ENCODE results near the gene SLC25A21. TPM values are rescaled to one million over a fixed set of nuclear protein-coding genes. Genes with fewer than 3 reads are reported as not detected.

The SLC25A21 gene
- total RNA-seq, 4 donors from 2014 or later: 0.39 to 3.3 (median 1.2) TPM

- no peak for DNase-seq (ENCODE audit: extremely low spot score)
- no peak overlapping the region for H3K4me3 ChIP-seq
- H3K27ac ChIP-seq (replicated peaks in 1 of 4): no peak overlapping the region
- 46% methylated on average over 1 of the region's 1 CpG for WGBS
- H3K27me3 ChIP-seq: no peaks in the 10 kb centered on the region
- H3K4me1 ChIP-seq: no peaks in the 10 kb centered on the region
- TF ChIP-seq EP300 (IDR thresholded peaks at IDR 0.05) (no peak), POLR2A (IDR thresholded peaks at IDR 0.05; ENCODE audit: low read depth) (no peak), CTCF (IDR thresholded peaks at IDR 0.05) (no peak), POLR2AphosphoS5 (IDR thresholded peaks at IDR 0.05) (no peak)
- intact Hi-C loops (cut with DNase I): no loop called here
- no peaks in the 10 kb centered on the region for H3K36me3 ChIP-seq
- H3K9me3 ChIP-seq: peaks cover 0 to 14% (median 8%) of the 10 kb centered on the region in 4 donors
Observed at GRCh38 chr14:36741858-36742257, 430.5 kb downstream of the SLC25A21 start.

GRCh38 chr14:36738269-36738668, 434.1 kb downstream of the SLC25A21 start:
- intact Hi-C loops (cut with DNase I): no loop called here
- DNase-seq (ENCODE audit: extremely low spot score): peak; percentile 24
- H3K27ac ChIP-seq (replicated peaks in 1 of 4): no peak overlapping the region
- TF ChIP-seq EP300 (IDR thresholded peaks at IDR 0.05) (no peak), POLR2AphosphoS5 (IDR thresholded peaks at IDR 0.05) (no peak), POLR2A (IDR thresholded peaks at IDR 0.05; ENCODE audit: low read depth) (no peak), CTCF (IDR thresholded peaks at IDR 0.05) (no peak)
- no peaks in the 10 kb centered on the region for H3K4me1 ChIP-seq
- H3K27me3 ChIP-seq: no peaks in the 10 kb centered on the region
- H3K4me3 ChIP-seq: no peak overlapping the region
- H3K36me3 ChIP-seq: no peaks in the 10 kb centered on the region
- 53% methylated on average over 7 of the region's 7 CpGs for WGBS
- no peaks in the 10 kb centered on the region for H3K9me3 ChIP-seq

DNA sequence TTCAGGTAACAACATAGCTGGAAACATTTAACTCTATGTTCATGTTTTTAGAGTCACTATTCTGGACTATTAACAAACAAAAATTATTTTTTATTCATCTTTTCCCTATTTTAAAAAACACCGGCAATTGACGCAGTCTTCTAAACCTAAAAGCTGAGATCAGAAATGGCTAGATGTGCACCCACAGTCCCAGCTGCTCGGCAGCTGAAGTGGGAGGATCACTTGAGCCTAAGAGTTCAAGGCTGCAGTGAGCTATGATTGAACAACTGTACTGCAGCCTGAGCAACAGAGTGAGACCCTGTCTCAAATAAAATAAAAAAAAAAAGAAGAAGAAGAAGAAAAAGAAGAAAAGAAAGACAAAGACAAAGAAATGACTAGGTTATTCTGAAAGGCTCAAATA, 446.3 kb downstream of the SLC25A21 start:
- H3K36me3 ChIP-seq: no peaks in the 10 kb centered on the region
- no peak for TF ChIP-seq POLR2AphosphoS5 (IDR thresholded peaks at IDR 0.05)
- TF ChIP-seq CTCF (IDR thresholded peaks at IDR 0.05): no peak
- TF ChIP-seq POLR2A (IDR thresholded peaks at IDR 0.05; ENCODE audit: low read depth): no peak
- no peak for TF ChIP-seq EP300 (IDR thresholded peaks at IDR 0.05)
- no peak overlapping the region for H3K27ac ChIP-seq (replicated peaks in 1 of 4)
- intact Hi-C loops (cut with DNase I): no loop called here
- H3K4me1 ChIP-seq: no peaks in the 10 kb centered on the region
- no peak overlapping the region for H3K4me3 ChIP-seq
- no peaks in the 10 kb centered on the region for H3K27me3 ChIP-seq
- no peaks in the 10 kb centered on the region for H3K9me3 ChIP-seq
- 76% methylated on average over 3 of the region's 3 CpGs for WGBS
- DNase-seq (ENCODE audit: extremely low spot score): peak; percentile 10

DNA sequence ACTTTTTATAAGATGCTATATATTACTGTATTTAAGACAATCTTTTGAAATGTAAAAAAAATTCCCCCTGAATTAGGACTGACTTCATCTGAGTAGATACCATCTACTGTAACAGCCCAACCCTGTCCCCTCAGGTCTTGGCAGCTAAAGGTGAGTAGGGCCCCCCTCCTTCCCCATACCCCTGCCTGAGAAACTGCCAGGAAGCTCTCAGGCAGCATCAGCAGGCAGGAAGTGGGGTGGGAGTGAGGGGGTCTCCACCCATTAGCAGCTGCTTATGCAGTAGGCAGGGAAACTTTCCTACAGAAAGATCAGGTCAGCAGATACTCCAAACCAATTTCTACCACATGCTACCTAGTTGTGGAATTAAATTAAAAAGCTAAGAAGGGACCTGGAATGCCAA, 448.2 kb downstream of the SLC25A21 start:
- Histone ChIP-seq H3K9me3 (no peaks in the 10 kb centered on the region), H3K4me1 (no peaks in the 10 kb centered on the region), H3K36me3 (no peaks in the 10 kb centered on the region), H3K27ac (replicated peaks in 1 of 4) (no peak overlapping the region), H3K4me3 (no peak overlapping the region), H3K27me3 (no peaks in the 10 kb centered on the region)
- DNase-seq (ENCODE audit: extremely low spot score): peak; percentile 77
- no peak for TF ChIP-seq EP300 (IDR thresholded peaks at IDR 0.05)
- TF ChIP-seq POLR2AphosphoS5 (IDR thresholded peaks at IDR 0.05): no peak
- no peak for TF ChIP-seq POLR2A (IDR thresholded peaks at IDR 0.05; ENCODE audit: low read depth)
- no peak for TF ChIP-seq CTCF (IDR thresholded peaks at IDR 0.05)
- intact Hi-C loops (cut with DNase I): no loop called here

DNA sequence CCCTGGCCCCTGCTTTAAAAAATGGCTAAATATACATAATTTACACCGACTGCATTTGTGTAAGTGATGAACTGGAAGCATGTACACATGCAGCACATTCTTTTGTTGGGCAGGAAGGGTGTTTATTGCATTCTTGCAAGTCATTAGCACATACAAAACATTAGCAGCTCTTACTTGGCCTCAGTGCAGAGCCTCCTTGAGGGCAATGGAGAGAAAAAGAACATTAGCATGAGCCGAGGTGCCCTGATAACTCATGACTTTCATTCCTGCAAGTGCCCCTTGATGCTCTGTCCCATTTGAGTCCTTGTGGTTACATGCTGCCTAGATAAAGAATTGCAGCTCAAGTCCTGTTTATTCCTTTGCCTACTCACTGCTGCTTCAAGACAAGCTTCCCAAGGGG, 448.9 kb downstream of the SLC25A21 start:
- 33% methylated on average over 2 of the region's 2 CpGs for WGBS
- no peaks in the 10 kb centered on the region for H3K36me3 ChIP-seq
- no peaks in the 10 kb centered on the region for H3K9me3 ChIP-seq
- H3K27ac ChIP-seq (replicated peaks in 1 of 4): no peak overlapping the region
- H3K27me3 ChIP-seq: no peaks in the 10 kb centered on the region
- DNase-seq (ENCODE audit: extremely low spot score): peak; percentile 64
- intact Hi-C loops (cut with DNase I): no loop called here
- TF ChIP-seq POLR2A (IDR thresholded peaks at IDR 0.05; ENCODE audit: low read depth) (no peak), EP300 (IDR thresholded peaks at IDR 0.05) (no peak), CTCF (IDR thresholded peaks at IDR 0.05) (no peak)
- no peak overlapping the region for H3K4me3 ChIP-seq
- no peaks in the 10 kb centered on the region for H3K4me1 ChIP-seq
